Activated T-helper 17 cell treated with anti-CD3 and anti-CD28 coated beads, Interleukin-2, amount 50 U/mL, for 72 hours (primary cell): Measurements from ENCODE around the gene RAB31. TPM values are rescaled to one million over a fixed set of nuclear protein-coding genes. Genes with fewer than 3 reads are reported as not detected.
"Not testable (repeated sequence)": the region's sequence is repeated elsewhere in the genome, so short reads cannot be mapped to it uniquely, and the experiment has no call there.

Source experiments
- ATAC-seq: fragments of 150-1000 bp; cut with Tn5 transposase; replicated peaks from 2 replicates; pipeline ENCODE4 v1.10.0; 2021; ENCODE audit warnings: mild to moderate bottlenecking, moderate library complexity
- H3K27ac Mint-ChIP-seq: one replicate; pipeline ENCODE4 v1.8.0; 2022; ENCODE audit warnings: mixed read lengths
- H3K27me3 Mint-ChIP-seq: one replicate; pipeline ENCODE4 v1.8.0; 2022; ENCODE audit warnings: mixed read lengths
- H3K36me3 Mint-ChIP-seq: one replicate; pipeline ENCODE4 v1.8.0; 2022; ENCODE audit warnings: low read depth, mild to moderate bottlenecking, mixed read lengths
- H3K4me1 Mint-ChIP-seq: one replicate; pipeline ENCODE4 v1.8.0; 2022; ENCODE audit warnings: mixed read lengths
- H3K4me3 Mint-ChIP-seq: one replicate; pipeline ENCODE4 v1.8.0; 2022; ENCODE audit warnings: mild to moderate bottlenecking, mixed read lengths
- H3K9me3 Mint-ChIP-seq: one replicate; pipeline ENCODE4 v1.8.0; 2022; ENCODE audit warnings: mixed read lengths
- total RNA-seq, 2 donors: library from RNA; stranded (reverse); gene quantifications; one replicate each; pipeline ENCODE4 v1.2.3, GENCODE V29; 2022

The RAB31 gene
- total RNA-seq, 2 donors from 2014 or later, result 0.08 to 0.69 TPM

DNA sequence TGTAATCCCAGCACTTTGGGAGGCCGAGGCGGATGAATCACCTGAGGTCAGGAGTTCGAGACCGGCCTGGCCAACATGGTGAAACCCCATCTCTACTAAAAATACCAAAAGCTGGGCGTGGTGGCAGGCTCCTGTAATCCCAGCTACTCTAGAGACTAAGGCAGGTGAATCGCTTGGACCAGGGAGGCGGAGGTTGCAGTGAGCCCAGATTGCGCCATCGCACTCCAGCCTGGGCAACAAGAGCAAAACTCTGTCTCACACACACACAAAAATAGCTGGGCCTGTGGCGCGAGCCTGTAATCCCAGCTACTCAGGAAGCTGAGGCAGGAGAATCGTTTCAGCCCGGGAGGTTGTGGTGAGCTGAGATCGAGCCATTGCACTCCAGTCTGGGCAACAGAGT is 194.2 kb downstream of the RAB31 start:
- not testable (repeated sequence) for ATAC-seq, H3K9me3 Mint-ChIP-seq, H3K4me3 Mint-ChIP-seq, H3K36me3 Mint-ChIP-seq, H3K4me1 Mint-ChIP-seq, H3K27ac Mint-ChIP-seq
- peaks cover 17% of the 10 kb centered on the region for H3K27me3 Mint-ChIP-seq

DNA sequence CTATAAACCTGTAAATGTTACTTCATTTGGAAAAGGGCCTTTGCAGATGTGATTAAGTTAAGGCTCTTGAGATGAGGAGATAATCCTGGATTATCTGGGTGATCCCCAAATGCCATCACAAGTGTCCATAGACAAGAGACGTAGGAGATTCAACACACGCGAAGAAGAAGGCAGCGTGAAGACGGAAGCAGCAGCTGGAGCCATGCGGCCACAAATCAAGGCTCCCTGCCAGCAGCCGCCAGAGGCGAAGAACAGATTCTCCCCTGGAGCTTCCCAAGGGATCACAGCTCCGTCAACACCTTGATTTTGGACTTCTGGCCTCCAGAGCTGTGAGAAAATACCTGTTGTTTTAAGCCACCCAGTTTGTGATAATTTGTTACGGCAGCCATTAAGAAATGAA is 194.7 kb downstream of the RAB31 start:
- Mint-ChIP-seq H3K27me3 (peaks cover 17% of the 10 kb centered on the region), H3K27ac (no peak overlapping the region), H3K4me3 (no peak overlapping the region), H3K9me3 (peaks cover 4% of the 10 kb centered on the region), H3K36me3 (no peaks in the 10 kb centered on the region), H3K4me1 (peaks cover 5% of the 10 kb centered on the region)
- no peak for ATAC-seq

DNA sequence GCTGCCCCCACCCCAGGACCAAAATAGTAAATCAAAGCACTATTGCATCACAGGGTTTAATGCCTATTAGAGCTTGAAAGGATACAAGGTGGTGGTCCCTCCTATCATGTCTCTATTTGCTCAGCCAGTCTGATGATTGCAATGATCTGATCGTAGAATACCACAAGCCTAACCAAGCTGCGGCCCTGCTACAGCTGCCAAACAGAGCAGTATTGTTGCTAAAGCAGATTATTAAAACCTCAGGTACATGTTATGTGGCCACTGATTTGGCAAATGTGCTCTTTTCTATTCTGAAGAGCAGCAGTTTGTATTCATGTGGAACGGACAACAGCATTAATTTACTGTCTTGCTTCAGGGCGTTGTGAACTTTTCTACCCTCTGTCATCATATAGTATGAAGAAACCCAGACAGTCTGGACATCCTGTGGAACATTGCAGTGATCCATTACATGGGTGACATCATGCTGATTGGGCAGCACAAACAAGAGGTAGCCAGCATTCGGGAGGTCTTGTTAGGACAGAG is 197.4 kb downstream of the RAB31 start:
- Mint-ChIP-seq H3K9me3 (peaks cover 4% of the 10 kb centered on the region), H3K4me3 (no peak overlapping the region), H3K4me1 (no peaks in the 10 kb centered on the region), H3K36me3 (no peaks in the 10 kb centered on the region), H3K27ac (no peak overlapping the region), H3K27me3 (peaks cover 22% of the 10 kb centered on the region)
- ATAC-seq, result no peak

DNA sequence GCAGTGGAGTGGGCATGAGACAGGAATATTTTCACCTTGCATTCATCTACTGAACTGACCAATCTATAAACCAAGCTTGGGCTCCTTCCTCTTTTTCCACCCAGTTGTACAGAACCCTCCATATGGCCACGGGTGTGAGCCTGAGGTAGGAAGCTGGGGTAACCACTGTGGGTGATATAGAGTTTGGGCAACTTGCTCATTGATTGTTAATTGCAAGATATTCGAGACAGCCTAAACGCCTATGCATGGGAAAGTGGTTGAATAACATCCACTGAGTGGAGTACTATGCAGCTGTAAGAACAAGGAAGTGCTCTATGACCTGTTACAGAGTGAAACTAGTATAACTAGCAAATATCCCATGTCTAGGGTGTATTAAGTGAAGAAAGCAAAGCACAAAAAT is 198.4 kb downstream of the RAB31 start:
- ATAC-seq, result no peak
- Mint-ChIP-seq H3K9me3 (peaks cover 4% of the 10 kb centered on the region), H3K27me3 (peaks cover 22% of the 10 kb centered on the region), H3K4me1 (no peaks in the 10 kb centered on the region), H3K27ac (no peak overlapping the region), H3K4me3 (no peak overlapping the region), H3K36me3 (no peaks in the 10 kb centered on the region)

DNA sequence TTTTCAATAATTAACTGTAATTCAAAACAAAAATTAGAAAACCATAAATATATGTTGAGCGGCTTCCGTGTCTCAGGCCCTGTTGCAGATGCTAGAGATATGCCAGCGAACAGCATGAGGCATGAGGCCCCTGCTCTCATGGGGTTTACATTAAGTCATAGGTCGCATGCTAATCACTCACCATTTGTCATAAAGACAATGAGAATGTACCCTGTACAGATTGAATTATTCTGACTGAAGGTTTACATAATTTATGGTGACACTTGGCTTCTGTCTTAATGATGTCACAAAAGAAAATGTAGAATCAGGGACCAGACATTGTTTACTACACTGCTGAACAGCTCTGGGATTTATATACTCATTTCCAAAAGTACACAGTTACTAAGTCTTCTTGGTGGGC is 199.8 kb downstream of the RAB31 start:
- ATAC-seq, result no peak
- H3K27ac Mint-ChIP-seq, result no peak overlapping the region
- H3K36me3 Mint-ChIP-seq, result no peaks in the 10 kb centered on the region
- H3K4me1 Mint-ChIP-seq, result no peaks in the 10 kb centered on the region
- H3K27me3 Mint-ChIP-seq, result peaks cover 19% of the 10 kb centered on the region
- H3K4me3 Mint-ChIP-seq, result no peak overlapping the region
- peaks cover under 1% of the 10 kb centered on the region for H3K9me3 Mint-ChIP-seq

DNA sequence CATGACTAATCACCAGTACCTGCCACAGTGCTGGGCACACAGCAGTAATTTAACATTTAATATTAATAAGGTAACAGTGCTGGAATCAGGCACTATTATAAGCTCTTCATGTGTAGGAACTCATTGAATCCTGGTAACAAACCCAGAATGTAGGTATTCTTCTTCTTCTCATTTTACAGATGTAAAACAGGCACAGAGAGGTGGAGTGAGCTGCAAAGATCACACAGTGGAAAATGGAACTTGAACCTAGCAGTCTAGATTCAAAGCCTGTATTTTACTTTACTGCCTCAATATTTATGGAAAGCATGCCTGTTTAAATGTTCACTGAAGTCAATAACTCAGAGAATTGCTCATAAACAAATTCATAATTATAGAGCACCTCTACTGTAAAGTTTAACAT is 202.0 kb downstream of the RAB31 start:
- Mint-ChIP-seq H3K4me3 (no peak overlapping the region), H3K9me3 (no peaks in the 10 kb centered on the region), H3K36me3 (peaks cover 3% of the 10 kb centered on the region), H3K27ac (no peak overlapping the region), H3K4me1 (no peaks in the 10 kb centered on the region), H3K27me3 (peaks cover 16% of the 10 kb centered on the region)
- ATAC-seq, result no peak

DNA sequence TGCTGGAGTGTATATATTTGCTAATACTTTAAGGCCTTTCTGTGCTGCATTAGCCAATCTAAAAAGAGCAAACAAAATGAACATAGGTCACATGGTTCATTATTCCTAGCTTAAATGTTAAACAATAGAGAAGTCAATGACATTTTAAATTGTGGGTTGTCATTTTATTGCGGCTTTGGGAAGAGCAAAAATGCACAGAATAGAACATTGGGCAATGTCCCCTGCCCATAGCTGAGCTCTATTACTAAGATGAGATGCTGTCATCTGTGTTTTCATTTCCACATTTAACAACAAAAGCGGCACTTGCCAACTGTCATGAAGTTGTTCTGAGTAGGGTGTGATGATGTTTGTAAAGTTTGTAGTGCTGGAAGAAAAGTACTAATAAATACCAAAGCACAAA is 202.6 kb downstream of the RAB31 start:
- no peaks in the 10 kb centered on the region for H3K9me3 Mint-ChIP-seq
- peaks cover 9% of the 10 kb centered on the region for H3K36me3 Mint-ChIP-seq
- no peak overlapping the region for H3K27ac Mint-ChIP-seq
- H3K4me1 Mint-ChIP-seq, result peaks cover 6% of the 10 kb centered on the region
- ATAC-seq, result no peak
- H3K27me3 Mint-ChIP-seq, result peaks cover 14% of the 10 kb centered on the region
- no peak overlapping the region for H3K4me3 Mint-ChIP-seq

DNA sequence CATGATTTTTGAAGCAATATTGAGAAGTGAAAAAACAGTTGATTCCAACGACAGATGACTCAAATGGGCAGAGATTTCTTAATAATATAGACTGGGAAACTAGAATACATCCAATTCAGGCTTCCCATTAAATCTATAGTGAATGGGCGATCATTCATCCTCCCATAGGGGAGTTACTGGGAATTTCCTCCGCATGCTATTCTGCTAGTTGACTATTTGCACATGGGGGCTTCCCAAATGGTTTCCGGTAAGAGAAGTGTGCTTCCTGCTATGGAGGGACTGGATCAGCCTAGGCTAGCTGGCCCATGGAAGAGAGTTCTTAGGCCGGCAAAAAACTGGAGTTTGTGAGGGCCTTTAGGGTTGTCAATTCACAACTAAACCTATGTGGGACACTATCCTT is 203.1 kb downstream of the RAB31 start:
- Mint-ChIP-seq H3K9me3 (no peaks in the 10 kb centered on the region), H3K27ac (no peak overlapping the region), H3K36me3 (peaks cover 15% of the 10 kb centered on the region), H3K4me1 (peaks cover 12% of the 10 kb centered on the region), H3K4me3 (no peak overlapping the region), H3K27me3 (peaks cover 9% of the 10 kb centered on the region)
- ATAC-seq, result no peak

Other genes starting within 250 kb of the RAB31 start
- 10 to 100 TPM; 53.2 to 62.7 TPM for gene RALBP1, start 232.8 kb upstream of the RAB31 start, total RNA-seq
- gene PPP4R1, start 93.7 kb upstream of the RAB31 start, total RNA-seq, result 10 to 100 TPM; 28.9 to 47.6 TPM
- gene TXNDC2, start 177.7 kb downstream of the RAB31 start, total RNA-seq, result not detected
- gene VAPA, start 205.7 kb downstream of the RAB31 start, total RNA-seq, result 100 to 1,000 TPM; 135 to 185 TPM